ENCODE results near the gene COPS9. TPM values are rescaled to one million over a fixed set of nuclear protein-coding genes. Genes with fewer than 3 reads are reported as not detected.

COPS9 gene
- total RNA-seq, 1 donor from 2014 or later: 35.0 TPM

DNA sequence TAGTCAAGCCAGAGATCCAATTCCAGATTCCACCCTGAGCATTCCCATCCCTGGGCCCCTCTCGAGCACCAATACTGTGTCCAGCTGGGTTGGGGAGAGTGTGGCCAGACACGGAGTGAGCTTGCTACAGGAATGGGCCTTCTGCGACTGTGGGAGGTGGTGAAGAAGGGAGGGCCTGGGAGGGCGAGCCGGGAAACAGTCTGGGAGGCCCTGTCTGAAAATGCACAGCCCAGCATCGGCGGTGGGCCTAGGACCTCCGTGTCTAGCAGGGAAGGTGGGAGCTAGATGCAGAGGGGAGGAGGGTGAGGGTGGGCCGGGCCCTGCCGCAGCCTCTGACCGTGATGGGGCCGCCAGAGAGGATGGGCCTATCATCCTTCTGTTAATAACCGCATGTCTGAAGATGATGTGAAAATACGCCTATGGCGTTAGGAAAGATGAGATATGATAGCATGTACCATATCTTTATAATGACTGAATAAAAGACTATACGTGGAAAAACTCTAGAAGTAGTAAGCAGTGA, 6.2 kb upstream of the COPS9 start:
- FAIRE-seq: no peak
- H3K27me3 ChIP-seq (ENCODE audit: control insufficient read depth, insufficient read depth, low read length): no peaks in the 10 kb centered on the region
- H3K36me3 ChIP-seq (ENCODE audit: control insufficient read depth, insufficient read depth, low read length): no peaks in the 10 kb centered on the region
- DNase-seq (ENCODE audit: low read depth): no peak
- no peak overlapping the region for H3K4me3 ChIP-seq (ENCODE audit: low read depth, low read length)
- TF ChIP-seq, protein P1, sequence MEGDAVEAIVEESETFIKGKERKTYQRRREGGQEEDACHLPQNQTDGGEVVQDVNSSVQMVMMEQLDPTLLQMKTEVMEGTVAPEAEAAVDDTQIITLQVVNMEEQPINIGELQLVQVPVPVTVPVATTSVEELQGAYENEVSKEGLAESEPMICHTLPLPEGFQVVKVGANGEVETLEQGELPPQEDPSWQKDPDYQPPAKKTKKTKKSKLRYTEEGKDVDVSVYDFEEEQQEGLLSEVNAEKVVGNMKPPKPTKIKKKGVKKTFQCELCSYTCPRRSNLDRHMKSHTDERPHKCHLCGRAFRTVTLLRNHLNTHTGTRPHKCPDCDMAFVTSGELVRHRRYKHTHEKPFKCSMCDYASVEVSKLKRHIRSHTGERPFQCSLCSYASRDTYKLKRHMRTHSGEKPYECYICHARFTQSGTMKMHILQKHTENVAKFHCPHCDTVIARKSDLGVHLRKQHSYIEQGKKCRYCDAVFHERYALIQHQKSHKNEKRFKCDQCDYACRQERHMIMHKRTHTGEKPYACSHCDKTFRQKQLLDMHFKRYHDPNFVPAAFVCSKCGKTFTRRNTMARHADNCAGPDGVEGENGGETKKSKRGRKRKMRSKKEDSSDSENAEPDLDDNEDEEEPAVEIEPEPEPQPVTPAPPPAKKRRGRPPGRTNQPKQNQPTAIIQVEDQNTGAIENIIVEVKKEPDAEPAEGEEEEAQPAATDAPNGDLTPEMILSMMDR (IDR thresholded peaks at IDR 0.05; ENCODE audit: insufficient read depth, low read length, severe bottlenecking): no peak

DNA sequence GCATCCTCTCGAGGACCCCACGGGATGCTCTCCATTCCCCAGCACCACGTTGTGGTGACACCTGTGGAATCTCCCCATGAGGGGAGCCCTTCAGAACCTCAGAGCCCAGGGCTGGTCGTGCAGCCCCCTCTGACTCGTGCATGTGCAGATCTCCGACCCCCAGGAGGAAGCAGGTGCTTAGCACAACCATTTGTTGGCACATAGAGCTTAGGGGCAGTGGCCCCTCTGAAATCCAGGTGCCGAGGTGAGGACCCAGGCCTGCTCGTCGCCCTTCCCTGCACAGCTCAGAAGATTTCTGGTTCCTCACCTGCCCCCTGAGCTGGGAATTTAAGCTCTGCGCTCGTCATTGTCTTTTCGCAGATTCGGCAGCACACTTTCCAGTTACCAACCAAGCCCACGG, 5.6 kb upstream of the COPS9 start:
- FAIRE-seq (no peak), DNase-seq (ENCODE audit: low read depth) (no peak)
- TF ChIP-seq, protein P1 (IDR thresholded peaks at IDR 0.05; ENCODE audit: insufficient read depth, low read length, severe bottlenecking): no peak
- H3K4me3 ChIP-seq (ENCODE audit: low read depth, low read length): no peak overlapping the region
- H3K27me3 ChIP-seq (ENCODE audit: control insufficient read depth, insufficient read depth, low read length): no peaks in the 10 kb centered on the region
- no peaks in the 10 kb centered on the region for H3K36me3 ChIP-seq (ENCODE audit: control insufficient read depth, insufficient read depth, low read length)

DNA sequence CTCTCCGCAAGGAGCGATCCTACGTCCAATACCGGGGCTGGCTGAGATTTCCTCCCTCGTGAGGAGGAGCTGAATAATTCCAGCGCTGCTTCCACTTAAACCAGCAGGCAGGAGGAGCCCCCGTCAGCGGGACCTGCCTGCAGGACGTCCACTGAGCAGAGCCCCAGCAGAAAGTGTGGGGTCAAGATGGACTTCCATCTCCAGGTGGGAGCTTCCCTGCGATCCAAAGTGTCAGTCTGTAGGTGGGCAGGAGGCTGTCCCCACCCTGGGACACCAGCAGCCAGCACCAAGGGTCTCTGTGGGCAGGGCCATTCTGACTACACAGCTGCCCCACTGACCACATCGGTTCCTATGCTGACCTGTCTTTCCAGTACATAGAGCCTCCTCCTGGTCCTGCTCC, 4.8 kb upstream of the COPS9 start:
- no peaks in the 10 kb centered on the region for H3K36me3 ChIP-seq (ENCODE audit: control insufficient read depth, insufficient read depth, low read length)
- H3K27me3 ChIP-seq (ENCODE audit: control insufficient read depth, insufficient read depth, low read length): no peaks in the 10 kb centered on the region
- DNase-seq (ENCODE audit: low read depth): no peak
- no peak for FAIRE-seq
- TF ChIP-seq, protein P1 (IDR thresholded peaks at IDR 0.05; ENCODE audit: insufficient read depth, low read length, severe bottlenecking): no peak
- no peak overlapping the region for H3K4me3 ChIP-seq (ENCODE audit: low read depth, low read length)

DNA sequence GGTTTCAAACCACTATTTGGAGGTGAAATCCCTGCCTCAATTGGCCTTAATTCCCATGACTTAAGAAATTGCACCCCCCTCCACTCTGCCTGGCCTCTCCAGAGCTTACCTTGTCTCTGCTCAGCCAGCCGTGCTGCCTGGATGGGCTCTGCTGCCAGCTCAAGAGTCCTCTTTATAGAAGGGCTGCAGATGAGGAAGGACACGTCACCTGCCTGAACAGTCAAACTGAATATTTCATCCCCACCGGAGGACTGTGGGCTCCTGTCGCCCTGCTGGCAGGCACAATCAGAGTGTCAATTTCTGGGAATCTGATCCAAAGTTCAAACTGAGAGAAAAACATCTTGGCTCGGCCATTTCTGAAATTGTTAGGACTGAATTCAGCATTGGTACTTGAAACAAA, 4.4 kb upstream of the COPS9 start, which contains the start of gene OTOS:
OTOS (minus strand) TSS at position 148 of the 400 bp plus-strand sequence. CDS start 332 bp downstream, outside the sequence.
- Histone ChIP-seq H3K36me3 (ENCODE audit: control insufficient read depth, insufficient read depth, low read length) (no peaks in the 10 kb centered on the region), H3K4me3 (ENCODE audit: low read depth, low read length) (no peak within 1 kb of the TSS), H3K27me3 (ENCODE audit: control insufficient read depth, insufficient read depth, low read length) (no peaks in the 10 kb centered on the region)
- TF ChIP-seq, protein P1 (IDR thresholded peaks at IDR 0.05; ENCODE audit: insufficient read depth, low read length, severe bottlenecking): no peak
- FAIRE-seq (no peak), DNase-seq (ENCODE audit: low read depth) (no peak)

DNA sequence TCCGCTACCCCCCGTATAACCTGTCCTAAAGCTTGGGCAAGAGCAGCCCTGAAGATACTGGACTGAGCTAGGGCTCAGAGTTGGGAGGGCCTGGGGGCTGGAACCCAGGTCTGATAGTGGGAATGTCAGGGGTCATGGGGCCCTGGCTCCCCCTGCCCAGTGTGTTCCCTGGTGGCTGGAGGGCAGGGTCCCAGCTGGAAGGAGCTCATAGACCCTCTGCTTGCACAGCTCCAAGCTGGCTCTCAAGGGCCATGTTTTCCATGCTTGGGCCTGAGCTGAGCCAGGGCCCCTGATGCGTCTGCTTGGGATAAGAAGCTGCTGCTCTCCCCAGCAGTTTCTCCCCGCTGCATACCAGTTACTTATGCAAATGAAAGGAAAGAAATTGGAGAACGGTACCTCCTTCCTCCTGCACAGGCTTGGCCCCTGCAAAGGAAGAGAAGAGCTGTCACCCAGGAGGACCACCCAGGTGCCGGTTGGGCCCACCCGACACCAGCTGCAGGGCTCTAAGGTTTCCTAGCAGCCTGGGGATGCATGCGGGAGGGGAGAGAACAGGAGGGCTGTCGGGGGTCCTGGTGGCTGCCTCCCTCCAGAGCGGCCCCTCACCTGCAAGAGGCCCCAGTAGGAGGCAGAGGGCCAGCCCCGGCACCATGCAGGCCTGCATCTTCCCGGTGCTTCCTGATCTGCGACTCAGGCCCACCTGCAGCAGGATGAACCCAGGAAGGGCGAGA, 3.7 kb upstream of the COPS9 start:
- Histone ChIP-seq H3K27me3 (ENCODE audit: control insufficient read depth, insufficient read depth, low read length) (no peaks in the 10 kb centered on the region), H3K36me3 (ENCODE audit: control insufficient read depth, insufficient read depth, low read length) (no peaks in the 10 kb centered on the region), H3K4me3 (ENCODE audit: low read depth, low read length) (no peak overlapping the region)
- TF ChIP-seq, protein P1 (IDR thresholded peaks at IDR 0.05; ENCODE audit: insufficient read depth, low read length, severe bottlenecking): no peak
- FAIRE-seq: no peak
- no peak for DNase-seq (ENCODE audit: low read depth)
